ENCODE measurements around the gene MB21D2.

Gene MB21D2

GRCh38 chr3:192890347-192891335 lies 27.0 kb downstream of the MB21D2 start:
- no peak overlapping the region for H3K27ac ChIP-seq
- TF ChIP-seq, protein P1, sequence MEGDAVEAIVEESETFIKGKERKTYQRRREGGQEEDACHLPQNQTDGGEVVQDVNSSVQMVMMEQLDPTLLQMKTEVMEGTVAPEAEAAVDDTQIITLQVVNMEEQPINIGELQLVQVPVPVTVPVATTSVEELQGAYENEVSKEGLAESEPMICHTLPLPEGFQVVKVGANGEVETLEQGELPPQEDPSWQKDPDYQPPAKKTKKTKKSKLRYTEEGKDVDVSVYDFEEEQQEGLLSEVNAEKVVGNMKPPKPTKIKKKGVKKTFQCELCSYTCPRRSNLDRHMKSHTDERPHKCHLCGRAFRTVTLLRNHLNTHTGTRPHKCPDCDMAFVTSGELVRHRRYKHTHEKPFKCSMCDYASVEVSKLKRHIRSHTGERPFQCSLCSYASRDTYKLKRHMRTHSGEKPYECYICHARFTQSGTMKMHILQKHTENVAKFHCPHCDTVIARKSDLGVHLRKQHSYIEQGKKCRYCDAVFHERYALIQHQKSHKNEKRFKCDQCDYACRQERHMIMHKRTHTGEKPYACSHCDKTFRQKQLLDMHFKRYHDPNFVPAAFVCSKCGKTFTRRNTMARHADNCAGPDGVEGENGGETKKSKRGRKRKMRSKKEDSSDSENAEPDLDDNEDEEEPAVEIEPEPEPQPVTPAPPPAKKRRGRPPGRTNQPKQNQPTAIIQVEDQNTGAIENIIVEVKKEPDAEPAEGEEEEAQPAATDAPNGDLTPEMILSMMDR (conservative IDR thresholded peaks at IDR 0.05) = no peak
- TF ChIP-seq ZFX (IDR thresholded peaks at IDR 0.05) = no peak

GRCh38 chr3:192889679-192890078 lies 28.0 kb downstream of the MB21D2 start:
- no peak overlapping the region for H3K27ac ChIP-seq
- TF ChIP-seq, protein P1 (conservative IDR thresholded peaks at IDR 0.05) = no peak
- TF ChIP-seq ZFX (IDR thresholded peaks at IDR 0.05) = no peak

DNA sequence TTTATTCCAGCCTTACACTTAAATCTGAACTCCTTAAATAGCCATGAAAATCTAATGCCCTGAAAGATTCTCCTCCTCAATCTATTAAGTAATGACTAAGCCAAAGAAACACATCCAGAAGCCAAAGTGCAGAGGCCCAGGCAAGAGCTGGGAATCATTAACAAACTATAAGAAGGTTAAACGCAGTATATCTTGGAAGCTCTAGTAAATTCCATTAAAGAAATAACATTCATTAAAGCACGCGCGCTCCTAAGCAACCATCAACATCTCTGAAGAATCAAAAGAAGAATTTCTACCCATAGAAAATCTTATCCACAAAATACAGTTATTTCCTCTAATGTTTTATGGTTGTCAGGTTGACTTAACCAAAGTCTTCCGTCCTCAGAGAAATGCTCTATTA lies 29.5 kb downstream of the MB21D2 start:
- no peak overlapping the region for H3K27ac ChIP-seq
- TF ChIP-seq, protein P1 (conservative IDR thresholded peaks at IDR 0.05) = no peak
- TF ChIP-seq ZFX (IDR thresholded peaks at IDR 0.05) = no peak

DNA sequence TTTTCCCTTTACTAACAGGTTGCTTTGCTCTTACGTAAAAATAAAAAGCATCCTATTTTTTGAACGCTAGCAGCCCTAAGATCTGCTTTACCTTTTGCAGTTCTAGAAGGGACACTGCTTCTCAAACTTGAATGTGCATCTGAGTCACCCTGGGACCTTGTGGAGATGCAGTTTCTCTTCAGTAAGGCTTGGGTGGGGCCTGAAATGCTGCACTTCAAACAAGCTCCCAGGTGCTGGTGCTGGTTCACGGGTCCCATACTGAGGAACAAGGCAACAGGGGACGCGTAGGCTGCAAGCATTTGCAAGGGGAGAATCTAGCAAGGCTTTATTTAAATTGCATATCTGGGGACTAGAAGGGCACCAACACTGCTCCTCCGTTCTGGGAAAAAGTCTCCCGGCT lies 30.0 kb downstream of the MB21D2 start:
- H3K27ac ChIP-seq = no peak overlapping the region

DNA sequence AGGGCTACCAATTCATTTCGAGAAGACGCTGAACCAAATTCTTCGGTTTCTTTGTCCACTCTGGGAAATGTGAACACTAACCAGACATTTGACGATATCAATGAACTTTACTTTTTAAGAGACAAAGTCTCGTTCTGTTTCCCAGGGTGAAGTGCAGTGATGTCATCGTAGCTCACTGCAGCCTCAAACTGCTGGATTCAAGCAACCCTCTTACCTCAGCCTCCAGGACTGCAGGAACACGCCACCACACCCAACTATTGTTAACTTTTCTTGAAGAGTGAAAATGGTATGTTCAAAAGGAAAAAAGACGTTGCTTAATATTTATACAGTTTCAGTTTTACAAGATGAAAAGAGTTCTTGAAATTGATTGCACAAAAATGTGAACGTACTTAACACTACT lies 30.6 kb downstream of the MB21D2 start:
- no peak overlapping the region for H3K27ac ChIP-seq
- no peak for TF ChIP-seq ZFX (IDR thresholded peaks at IDR 0.05)
- TF ChIP-seq, protein P1 (conservative IDR thresholded peaks at IDR 0.05) = no peak

More for the DNA sequence above, 30.0 kb downstream of the MB21D2 start:
- TF ChIP-seq ZFX (IDR thresholded peaks at IDR 0.05) = no peak
- TF ChIP-seq, protein P1 (conservative IDR thresholded peaks at IDR 0.05) = no peak

DNA sequence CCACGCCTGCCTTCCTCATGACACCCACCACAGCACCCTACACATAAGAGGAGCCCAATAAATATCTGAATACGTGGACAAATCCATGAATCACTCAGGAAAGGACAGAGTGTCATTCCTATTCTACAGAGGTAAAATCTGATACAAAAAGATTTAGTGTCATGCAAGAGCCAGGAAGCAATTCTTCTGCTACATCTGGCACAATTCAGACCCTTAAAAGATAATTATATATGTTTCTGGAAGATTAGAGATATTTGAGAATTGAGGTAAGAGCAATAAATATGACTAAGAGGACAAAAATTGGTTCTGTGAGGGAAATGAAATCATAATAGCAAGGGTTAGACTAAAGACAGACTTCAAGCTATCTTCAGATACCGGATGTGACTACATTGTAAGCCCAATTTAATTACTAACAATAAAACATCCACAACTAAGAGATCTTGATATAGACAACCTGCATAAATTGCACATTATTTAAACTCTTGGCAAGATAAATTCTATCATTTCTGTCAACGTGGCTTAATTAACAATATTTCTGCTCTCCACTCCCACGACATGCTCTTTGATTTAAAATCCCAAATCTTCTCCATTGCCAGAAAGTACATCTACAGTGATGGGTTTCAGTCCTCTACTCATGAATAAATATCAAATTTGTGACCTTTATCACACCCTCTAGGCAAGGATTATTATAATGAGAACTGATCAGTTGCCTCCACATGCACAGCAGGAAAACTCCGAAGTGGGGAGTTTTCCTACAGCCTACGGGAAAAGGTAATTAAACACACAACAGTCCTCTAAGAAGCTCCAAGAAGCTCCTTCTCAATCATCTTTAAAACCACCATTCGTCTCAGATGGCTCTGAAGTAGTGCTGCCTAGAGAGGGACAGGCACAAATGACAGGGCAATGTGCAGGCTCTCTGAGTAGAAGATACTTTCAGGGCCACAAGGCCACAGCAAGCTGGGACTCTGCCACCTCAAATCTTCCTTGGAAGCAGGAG lies 32.6 kb downstream of the MB21D2 start:
- TF ChIP-seq ZFX (IDR thresholded peaks at IDR 0.05) = no peak
- TF ChIP-seq, protein P1 (conservative IDR thresholded peaks at IDR 0.05) = no peak
- no peak overlapping the region for H3K27ac ChIP-seq

Data from C4-2B (cell line).